GM12865 (cell line): Measurements from ENCODE around the gene FYCO1.

ENCODE experiments used
- DNase-seq: peaks from one replicate; pipeline ENCODE4 v3.0.0; 2010; ENCODE audit warnings: low read depth
- H3K4me3 ChIP-seq: 2 replicates; pipeline ENCODE4 v1.5.1; 2011; ENCODE audit warnings: mild to moderate bottlenecking, low read depth, low read length, control low read depth
- TF ChIP-seq, protein P1 (sequence below): IDR thresholded peaks from 2 replicates; pipeline ENCODE4 v1.5.1; 2011; ENCODE audit warnings: low read length, control low read depth, low read depth, inconsistent platforms; ENCODE audit not compliant: insufficient read depth; ENCODE audit errors: missing control alignments

FYCO1 gene

DNA sequence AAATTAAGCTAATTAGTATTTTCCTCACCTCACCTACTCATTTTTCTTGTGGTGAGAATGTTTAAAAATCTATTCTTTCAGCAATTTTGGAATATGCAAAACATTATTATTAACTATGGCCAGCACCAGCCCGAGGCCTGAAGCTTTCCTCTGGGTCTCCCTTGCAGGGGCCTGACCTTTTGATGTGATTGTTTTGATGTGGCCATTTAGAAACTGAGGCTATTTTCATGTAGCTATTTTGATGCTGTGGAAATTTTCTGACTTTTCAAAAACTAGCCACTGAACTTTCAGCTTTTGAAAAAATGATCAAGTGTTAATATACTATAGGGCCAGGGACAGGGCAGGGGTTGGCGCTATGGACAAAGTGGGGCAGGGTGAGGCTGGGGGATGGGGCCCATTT lies 117.5 kb downstream of the FYCO1 start:
- peak; percentile 56 for DNase-seq
- TF ChIP-seq, protein P1, sequence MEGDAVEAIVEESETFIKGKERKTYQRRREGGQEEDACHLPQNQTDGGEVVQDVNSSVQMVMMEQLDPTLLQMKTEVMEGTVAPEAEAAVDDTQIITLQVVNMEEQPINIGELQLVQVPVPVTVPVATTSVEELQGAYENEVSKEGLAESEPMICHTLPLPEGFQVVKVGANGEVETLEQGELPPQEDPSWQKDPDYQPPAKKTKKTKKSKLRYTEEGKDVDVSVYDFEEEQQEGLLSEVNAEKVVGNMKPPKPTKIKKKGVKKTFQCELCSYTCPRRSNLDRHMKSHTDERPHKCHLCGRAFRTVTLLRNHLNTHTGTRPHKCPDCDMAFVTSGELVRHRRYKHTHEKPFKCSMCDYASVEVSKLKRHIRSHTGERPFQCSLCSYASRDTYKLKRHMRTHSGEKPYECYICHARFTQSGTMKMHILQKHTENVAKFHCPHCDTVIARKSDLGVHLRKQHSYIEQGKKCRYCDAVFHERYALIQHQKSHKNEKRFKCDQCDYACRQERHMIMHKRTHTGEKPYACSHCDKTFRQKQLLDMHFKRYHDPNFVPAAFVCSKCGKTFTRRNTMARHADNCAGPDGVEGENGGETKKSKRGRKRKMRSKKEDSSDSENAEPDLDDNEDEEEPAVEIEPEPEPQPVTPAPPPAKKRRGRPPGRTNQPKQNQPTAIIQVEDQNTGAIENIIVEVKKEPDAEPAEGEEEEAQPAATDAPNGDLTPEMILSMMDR: no peak
- no peak overlapping the region for H3K4me3 ChIP-seq

DNA sequence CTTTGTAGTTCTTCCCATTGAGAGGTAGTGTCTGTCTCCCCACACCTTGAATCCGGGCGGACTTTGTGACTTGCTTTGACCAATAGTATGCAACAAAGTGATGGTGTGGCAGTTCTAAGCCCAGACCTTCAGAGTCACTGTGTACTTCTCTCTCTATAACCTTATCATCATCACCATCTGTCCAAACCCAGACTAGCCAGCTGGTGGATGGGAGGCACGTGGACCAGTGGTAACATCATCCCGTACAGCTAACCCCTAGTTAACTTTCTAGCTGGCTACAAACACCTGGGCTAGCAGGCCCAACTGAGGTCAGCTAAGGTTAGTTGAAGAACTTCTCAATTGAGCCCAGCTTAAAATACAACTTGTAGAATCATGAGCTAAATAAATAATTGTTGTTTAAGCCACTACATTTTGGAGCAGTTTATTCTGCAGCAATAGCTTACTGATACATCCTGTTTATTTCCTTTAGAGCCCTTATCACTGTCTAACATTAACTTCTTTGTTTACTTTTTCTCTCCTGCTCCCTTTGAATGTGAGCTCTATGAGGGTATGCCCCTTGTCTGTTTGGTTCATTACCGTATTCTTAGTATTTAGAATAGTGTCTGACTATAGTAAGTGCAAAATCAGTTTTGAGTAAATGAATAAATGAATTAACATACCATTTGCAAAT lies 120.8 kb downstream of the FYCO1 start:
- TF ChIP-seq, protein P1: no peak
- no peak overlapping the region for H3K4me3 ChIP-seq
- no peak for DNase-seq

DNA sequence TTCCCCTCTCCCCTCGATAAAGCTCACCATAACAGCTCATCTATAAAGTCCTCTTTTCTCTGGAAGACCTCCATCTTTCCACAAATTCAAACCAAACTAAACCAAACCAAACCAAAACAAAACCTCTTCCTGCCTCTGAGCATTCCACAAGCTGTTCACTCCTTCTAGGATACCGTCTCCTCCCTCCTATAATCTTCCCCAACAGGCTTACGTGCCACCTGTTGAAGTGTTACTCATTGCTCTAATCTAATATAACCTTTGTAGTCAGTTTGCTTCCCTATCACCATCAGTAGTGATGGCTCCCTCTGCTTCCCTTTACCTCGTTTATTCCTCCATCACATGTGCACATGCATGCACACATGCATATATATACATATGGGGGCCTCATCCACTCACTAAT lies 122.0 kb downstream of the FYCO1 start:
- TF ChIP-seq, protein P1: no peak
- H3K4me3 ChIP-seq: no peak overlapping the region
- no peak for DNase-seq

DNA sequence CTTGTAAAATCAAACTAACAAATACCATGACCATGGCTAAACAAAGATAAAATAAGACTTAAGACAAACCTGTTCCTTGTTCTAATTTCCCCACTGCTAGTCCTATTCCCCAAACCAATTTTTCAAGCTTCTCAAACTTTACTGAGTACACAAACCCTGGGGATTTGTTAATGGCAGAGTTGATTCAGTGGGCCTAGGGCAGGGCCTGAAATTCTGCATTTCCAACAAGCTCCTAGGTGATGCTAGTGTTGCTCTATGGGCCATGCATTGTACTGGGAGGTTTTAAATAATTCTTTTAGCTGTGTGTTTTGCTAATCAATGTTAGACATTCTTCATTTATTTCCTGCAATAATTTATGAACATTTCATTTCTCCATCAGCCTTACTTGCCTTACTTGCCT lies 122.6 kb downstream of the FYCO1 start:
- no peak overlapping the region for H3K4me3 ChIP-seq
- DNase-seq: no peak
- TF ChIP-seq, protein P1: no peak

DNA sequence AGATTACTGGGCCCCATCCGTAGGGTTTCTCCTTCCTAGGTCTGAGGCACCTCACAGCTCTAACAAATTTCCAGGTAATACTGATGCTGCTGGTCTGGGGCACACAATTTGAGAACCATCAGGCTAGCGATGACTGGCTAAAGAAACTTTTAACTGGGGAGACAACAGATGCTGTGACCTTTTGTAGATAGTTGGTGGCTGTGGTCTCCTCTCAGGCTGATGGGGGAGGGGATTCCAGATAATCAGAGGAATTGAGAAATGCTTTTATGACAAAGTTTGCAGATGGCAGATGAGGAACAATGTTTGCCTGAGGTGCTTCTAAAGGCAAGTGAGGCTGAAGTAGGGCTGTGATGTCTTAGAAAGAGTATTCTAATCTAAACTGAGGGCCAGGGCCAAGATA lies 123.1 kb downstream of the FYCO1 start:
- H3K4me3 ChIP-seq: no peak overlapping the region
- no peak for DNase-seq
- TF ChIP-seq, protein P1: no peak

DNA sequence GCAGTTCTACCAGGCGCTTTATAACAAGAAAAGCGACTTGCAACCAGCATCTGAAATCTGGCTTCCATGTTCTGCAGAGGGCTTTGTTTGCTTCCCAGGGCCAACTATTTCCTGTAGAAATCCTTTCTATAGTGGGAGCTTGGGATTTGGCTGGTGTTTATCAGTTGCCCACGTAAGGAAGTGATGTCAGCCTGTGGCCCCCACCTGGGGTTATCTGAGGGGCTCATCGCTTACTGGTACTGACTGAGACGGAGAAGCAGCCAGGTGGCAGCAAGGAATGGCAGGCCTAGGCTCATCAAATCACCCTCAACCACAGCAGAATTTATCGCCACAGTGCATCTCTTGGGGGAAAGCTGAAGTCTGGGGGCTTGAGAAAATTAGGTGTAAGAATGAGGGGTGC lies 123.8 kb downstream of the FYCO1 start:
- TF ChIP-seq, protein P1: no peak
- no peak overlapping the region for H3K4me3 ChIP-seq
- DNase-seq: no peak

DNA sequence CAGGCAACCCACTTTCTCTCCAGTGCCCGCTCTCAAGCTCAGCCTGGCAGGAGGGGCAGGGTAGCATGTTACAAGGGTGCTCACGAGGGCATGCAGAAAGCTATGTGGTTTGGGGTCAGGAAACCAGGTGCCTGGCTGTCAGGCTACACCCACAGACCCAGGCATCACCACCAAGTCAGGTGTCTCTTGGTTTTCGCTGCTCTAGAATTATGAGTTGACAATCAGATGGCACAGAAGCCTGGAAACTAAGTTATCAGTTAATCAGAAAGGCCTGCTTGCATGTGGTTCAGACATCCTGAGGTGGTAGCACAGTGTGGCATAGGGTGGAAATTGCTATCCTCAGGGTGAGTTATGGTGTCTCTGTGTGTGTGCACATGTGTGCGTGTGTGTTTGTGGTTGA lies 125.5 kb downstream of the FYCO1 start:
- no peak overlapping the region for H3K4me3 ChIP-seq
- DNase-seq: peak; percentile 55
- TF ChIP-seq, protein P1: no peak
